Measurements from ENCODE around the gene NHERF2.
"Not testable (repeated sequence)": the region's sequence is repeated elsewhere in the genome, so short reads cannot be mapped to it uniquely, and the experiment has no call there.

NHERF2 gene

DNA sequence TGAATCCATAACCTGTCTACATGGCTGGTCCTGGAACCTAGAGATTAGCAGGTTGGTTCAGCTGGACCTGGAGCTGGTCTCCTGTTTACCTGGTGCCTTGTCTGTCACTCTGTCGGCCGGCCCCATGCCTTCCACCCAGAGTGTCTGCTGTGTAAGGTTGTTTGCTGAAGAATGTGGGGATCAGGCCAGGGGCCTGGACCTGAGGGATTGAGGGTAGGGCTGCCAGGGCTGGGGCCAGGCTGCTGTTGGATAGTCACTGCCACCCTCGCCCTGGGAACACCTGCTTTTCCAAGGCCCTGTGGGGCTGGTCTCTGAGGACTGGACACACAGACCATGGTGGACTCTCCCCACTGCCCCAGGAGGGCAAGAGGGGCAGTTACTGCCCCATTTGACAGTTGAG, 1.4 kb downstream of the NHERF2 start:
- DNase-seq: no peak
- H3K27ac ChIP-seq (ENCODE audit: insufficient read depth, low read length, poor library complexity, severe bottlenecking): no peak overlapping the region
- no peaks in the 10 kb centered on the region for H3K27me3 ChIP-seq (replicated peaks; ENCODE audit: control insufficient read depth, insufficient read depth, low read length, poor library complexity, severe bottlenecking)
- H3K4me1 ChIP-seq (ENCODE audit: control insufficient read depth, insufficient read depth, low read length, poor library complexity, severe bottlenecking): peaks cover 14% of the 10 kb centered on the region
- H3K9me3 ChIP-seq (ENCODE audit: control insufficient read depth, low read length): no peaks in the 10 kb centered on the region
- H3K4me3 ChIP-seq (ENCODE audit: insufficient read depth, low read depth, low read length, poor library complexity, severe bottlenecking): no peak overlapping the region
- H3K36me3 ChIP-seq (ENCODE audit: control insufficient read depth, insufficient read depth, low read length): no peaks in the 10 kb centered on the region

DNA sequence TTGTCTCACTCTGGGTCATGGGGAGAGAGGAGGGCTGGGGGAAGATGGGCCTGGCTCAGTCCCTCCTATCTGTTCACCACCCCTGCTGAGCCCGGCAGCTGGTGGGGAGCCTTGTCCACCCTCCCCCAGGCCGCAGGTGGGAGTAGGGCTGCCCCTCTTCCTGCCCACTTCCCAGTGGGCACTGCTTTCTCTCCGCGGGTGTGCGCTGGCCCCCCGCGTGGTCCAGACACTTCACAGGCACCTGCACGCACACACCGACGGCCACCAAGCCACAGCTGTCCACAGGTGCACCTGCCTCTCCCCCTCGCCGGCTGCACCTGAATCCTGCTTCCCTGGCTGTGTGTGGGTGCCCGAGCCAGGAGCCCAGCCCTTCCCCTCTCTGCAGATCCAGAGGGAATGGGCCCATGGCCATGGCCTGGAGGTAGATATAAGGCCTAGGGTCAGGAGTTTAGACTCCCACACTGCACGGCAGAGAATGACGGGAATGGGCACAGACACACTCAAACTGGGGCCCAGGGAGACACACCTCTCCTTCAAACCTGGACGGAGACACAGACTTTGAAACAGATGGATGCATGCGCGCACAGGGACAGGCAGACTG, 2.0 kb downstream of the NHERF2 start:
- no peaks in the 10 kb centered on the region for H3K9me3 ChIP-seq (ENCODE audit: control insufficient read depth, low read length)
- no peak overlapping the region for H3K4me3 ChIP-seq (ENCODE audit: insufficient read depth, low read depth, low read length, poor library complexity, severe bottlenecking)
- peaks cover 10% of the 10 kb centered on the region for H3K4me1 ChIP-seq (ENCODE audit: control insufficient read depth, insufficient read depth, low read length, poor library complexity, severe bottlenecking)
- H3K36me3 ChIP-seq (ENCODE audit: control insufficient read depth, insufficient read depth, low read length): no peaks in the 10 kb centered on the region
- DNase-seq: no peak
- H3K27me3 ChIP-seq (replicated peaks; ENCODE audit: control insufficient read depth, insufficient read depth, low read length, poor library complexity, severe bottlenecking): no peaks in the 10 kb centered on the region
- no peak overlapping the region for H3K27ac ChIP-seq (ENCODE audit: insufficient read depth, low read length, poor library complexity, severe bottlenecking)

DNA sequence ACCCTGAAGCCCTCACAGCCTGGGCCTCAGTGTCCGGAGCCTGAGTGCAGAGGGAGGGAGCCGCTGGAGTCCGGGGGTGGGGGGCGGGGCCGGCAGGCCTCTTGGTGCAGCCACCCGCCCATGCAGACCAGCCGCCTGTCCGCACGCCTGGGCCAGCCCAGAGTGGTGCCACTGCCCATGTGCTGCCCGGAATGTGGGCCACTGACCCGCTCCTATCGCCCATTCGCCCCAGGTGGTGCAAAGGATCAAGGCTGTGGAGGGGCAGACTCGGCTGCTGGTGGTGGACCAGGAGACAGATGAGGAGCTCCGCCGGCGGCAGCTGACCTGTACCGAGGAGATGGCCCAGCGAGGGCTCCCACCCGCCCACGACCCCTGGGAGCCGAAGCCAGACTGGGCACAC, 2.6 kb downstream of the NHERF2 start:
- no peaks in the 10 kb centered on the region for H3K36me3 ChIP-seq (ENCODE audit: control insufficient read depth, insufficient read depth, low read length)
- no peaks in the 10 kb centered on the region for H3K27me3 ChIP-seq (replicated peaks; ENCODE audit: control insufficient read depth, insufficient read depth, low read length, poor library complexity, severe bottlenecking)
- H3K27ac ChIP-seq (ENCODE audit: insufficient read depth, low read length, poor library complexity, severe bottlenecking): no peak overlapping the region
- peaks cover 7% of the 10 kb centered on the region for H3K4me1 ChIP-seq (ENCODE audit: control insufficient read depth, insufficient read depth, low read length, poor library complexity, severe bottlenecking)
- no peak overlapping the region for H3K4me3 ChIP-seq (ENCODE audit: insufficient read depth, low read depth, low read length, poor library complexity, severe bottlenecking)
- DNase-seq: no peak
- no peaks in the 10 kb centered on the region for H3K9me3 ChIP-seq (ENCODE audit: control insufficient read depth, low read length)

DNA sequence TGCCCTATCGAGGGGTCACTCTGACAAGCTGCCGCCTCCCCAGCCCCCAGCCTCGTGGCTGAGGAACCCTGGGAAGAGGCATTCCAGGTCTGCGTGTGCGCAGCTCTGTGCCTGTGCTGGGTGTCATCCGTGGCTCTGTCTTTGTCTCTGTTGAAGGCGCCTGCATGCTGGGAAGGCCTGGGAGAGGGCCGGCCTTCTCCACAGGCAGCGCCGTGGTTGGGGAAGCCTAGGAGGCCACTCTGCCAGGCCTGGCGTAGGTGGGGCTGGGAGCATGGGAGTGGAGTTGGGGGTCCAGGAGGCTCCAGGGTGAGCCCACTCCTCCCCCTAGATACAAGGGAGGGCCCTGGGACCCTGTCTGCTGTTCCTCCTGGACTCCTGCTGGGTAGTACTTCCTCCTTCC, 3.3 kb downstream of the NHERF2 start:
- no peak for DNase-seq
- Histone ChIP-seq H3K27ac (ENCODE audit: insufficient read depth, low read length, poor library complexity, severe bottlenecking) (no peak overlapping the region), H3K4me1 (ENCODE audit: control insufficient read depth, insufficient read depth, low read length, poor library complexity, severe bottlenecking) (peaks cover 7% of the 10 kb centered on the region), H3K9me3 (ENCODE audit: control insufficient read depth, low read length) (no peaks in the 10 kb centered on the region), H3K36me3 (ENCODE audit: control insufficient read depth, insufficient read depth, low read length) (no peaks in the 10 kb centered on the region), H3K27me3 (replicated peaks; ENCODE audit: control insufficient read depth, insufficient read depth, low read length, poor library complexity, severe bottlenecking) (no peaks in the 10 kb centered on the region), H3K4me3 (ENCODE audit: insufficient read depth, low read depth, low read length, poor library complexity, severe bottlenecking) (no peak overlapping the region)

DNA sequence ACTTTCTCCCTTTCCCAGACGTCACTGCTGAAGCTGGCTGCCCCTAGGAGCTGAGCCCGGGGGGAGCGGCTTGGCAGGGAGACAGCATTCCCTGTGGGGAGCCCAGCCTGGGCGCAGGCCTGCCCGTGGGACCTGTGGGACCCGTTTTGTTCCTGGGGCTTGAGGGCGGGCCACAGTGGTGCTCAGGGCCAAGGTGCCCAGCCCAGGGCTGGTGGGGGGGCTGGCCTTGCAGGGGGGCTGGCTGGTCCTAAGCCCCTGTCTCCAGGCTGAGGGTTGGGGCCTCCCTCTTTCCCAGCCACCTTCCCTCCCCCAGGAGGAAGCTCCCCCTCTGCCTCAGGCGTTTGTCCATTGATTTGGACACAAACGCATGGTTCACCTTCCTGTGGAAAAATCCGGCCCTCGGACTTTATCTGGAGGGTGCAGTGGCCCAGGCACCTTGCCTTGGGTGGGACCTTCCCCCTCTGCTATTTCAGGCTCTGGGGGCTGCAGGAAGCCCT, 4.4 kb downstream of the NHERF2 start:
- Histone ChIP-seq H3K27ac (ENCODE audit: insufficient read depth, low read length, poor library complexity, severe bottlenecking) (no peak overlapping the region), H3K4me3 (ENCODE audit: insufficient read depth, low read depth, low read length, poor library complexity, severe bottlenecking) (no peak overlapping the region), H3K9me3 (ENCODE audit: control insufficient read depth, low read length) (no peaks in the 10 kb centered on the region), H3K27me3 (replicated peaks; ENCODE audit: control insufficient read depth, insufficient read depth, low read length, poor library complexity, severe bottlenecking) (no peaks in the 10 kb centered on the region), H3K4me1 (ENCODE audit: control insufficient read depth, insufficient read depth, low read length, poor library complexity, severe bottlenecking) (peaks cover 7% of the 10 kb centered on the region), H3K36me3 (ENCODE audit: control insufficient read depth, insufficient read depth, low read length) (no peaks in the 10 kb centered on the region)
- no peak for DNase-seq

DNA sequence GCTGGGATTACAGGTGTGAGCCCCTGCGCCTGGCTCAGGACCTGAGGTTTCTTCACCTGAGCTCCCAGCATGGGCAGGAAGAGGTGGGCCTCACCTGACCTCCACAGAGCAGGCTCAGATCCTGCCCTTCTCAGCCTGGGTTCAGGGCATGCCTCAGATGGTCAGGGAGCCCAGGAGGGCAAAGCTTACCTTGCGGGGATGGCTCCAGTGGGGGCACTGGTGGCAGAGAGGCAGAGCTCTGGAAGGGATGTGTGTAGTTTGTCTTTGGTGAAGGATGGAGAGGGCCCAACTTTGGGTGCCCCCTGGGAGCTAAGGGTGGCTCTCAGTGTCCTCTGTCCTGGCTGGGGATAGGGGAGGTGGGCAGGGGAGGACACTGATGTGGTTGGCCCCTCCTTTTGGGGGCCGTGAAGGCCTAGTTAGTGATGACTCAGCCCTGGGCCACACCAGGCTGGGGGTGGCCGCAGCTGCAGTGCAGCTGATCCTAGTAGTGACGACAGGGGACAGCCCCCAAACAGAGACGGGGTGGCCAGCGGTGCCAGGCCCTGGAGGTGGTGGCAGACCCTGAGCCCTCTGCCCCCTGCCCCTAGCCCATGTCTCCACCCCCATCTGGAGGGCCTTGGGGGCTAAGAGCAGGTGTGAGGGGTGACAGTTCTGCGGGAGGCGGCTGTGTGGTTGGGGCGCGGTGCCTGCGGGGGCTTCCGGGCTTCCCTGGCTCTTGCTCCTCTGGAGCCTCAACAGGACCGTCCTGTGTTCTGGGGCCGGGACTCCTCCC, 5.8 kb downstream of the NHERF2 start:
- DNase-seq: no peak
- Histone ChIP-seq H3K4me3 (ENCODE audit: insufficient read depth, low read depth, low read length, poor library complexity, severe bottlenecking) (no peak overlapping the region), H3K27ac (ENCODE audit: insufficient read depth, low read length, poor library complexity, severe bottlenecking) (no peak overlapping the region), H3K36me3 (ENCODE audit: control insufficient read depth, insufficient read depth, low read length) (no peaks in the 10 kb centered on the region), H3K27me3 (replicated peaks; ENCODE audit: control insufficient read depth, insufficient read depth, low read length, poor library complexity, severe bottlenecking) (no peaks in the 10 kb centered on the region), H3K4me1 (ENCODE audit: control insufficient read depth, insufficient read depth, low read length, poor library complexity, severe bottlenecking) (peaks cover under 1% of the 10 kb centered on the region), H3K9me3 (ENCODE audit: control insufficient read depth, low read length) (no peaks in the 10 kb centered on the region)

DNA sequence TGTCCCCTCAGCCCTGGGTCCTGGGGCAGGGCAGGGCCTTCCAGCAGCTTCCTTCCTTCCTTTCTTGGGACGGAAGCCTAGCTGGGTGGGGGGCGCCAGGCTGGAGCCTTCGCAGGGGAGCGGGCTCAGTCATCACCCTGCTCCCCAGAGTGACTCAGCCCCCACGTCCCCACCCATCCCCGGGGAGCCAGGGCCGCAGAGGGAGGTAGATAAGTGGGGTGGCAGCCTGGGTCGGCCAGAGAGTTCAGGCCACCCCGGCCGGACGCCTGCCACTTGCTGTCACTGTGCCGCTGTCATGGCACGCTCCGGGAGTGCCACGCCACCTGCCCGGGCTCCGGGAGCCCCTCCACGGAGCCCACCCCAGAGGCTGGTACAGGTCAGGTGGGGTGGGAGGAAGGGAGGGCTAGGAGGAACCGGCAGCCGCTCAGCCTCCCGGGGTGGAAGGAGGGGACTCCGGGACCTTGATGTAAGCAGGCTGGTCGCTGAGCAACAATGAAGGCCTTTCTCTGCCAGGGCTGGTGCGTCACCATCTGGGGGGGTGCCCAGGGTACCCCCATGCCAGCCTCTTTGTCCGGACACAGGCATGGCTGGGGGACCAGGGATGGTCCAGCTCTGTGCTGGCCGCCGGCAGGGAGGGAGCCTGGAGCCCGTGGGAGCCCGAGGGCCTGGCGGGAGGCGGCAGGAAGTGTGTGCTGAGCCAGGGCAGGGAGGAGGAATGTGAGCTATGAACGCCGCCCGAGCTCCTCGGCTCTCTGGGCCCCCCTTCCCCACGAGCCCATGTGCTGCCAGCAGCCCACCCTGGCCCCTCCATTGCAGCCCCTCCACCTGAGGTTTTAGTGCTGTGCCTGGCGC, 6.6 kb downstream of the NHERF2 start:
- Histone ChIP-seq H3K36me3 (ENCODE audit: control insufficient read depth, insufficient read depth, low read length) (no peaks in the 10 kb centered on the region), H3K4me1 (ENCODE audit: control insufficient read depth, insufficient read depth, low read length, poor library complexity, severe bottlenecking) (no peaks in the 10 kb centered on the region), H3K27ac (ENCODE audit: insufficient read depth, low read length, poor library complexity, severe bottlenecking) (no peak overlapping the region), H3K4me3 (ENCODE audit: insufficient read depth, low read depth, low read length, poor library complexity, severe bottlenecking) (no peak overlapping the region), H3K9me3 (ENCODE audit: control insufficient read depth, low read length) (no peaks in the 10 kb centered on the region), H3K27me3 (replicated peaks; ENCODE audit: control insufficient read depth, insufficient read depth, low read length, poor library complexity, severe bottlenecking) (no peaks in the 10 kb centered on the region)
- no peak for DNase-seq

DNA sequence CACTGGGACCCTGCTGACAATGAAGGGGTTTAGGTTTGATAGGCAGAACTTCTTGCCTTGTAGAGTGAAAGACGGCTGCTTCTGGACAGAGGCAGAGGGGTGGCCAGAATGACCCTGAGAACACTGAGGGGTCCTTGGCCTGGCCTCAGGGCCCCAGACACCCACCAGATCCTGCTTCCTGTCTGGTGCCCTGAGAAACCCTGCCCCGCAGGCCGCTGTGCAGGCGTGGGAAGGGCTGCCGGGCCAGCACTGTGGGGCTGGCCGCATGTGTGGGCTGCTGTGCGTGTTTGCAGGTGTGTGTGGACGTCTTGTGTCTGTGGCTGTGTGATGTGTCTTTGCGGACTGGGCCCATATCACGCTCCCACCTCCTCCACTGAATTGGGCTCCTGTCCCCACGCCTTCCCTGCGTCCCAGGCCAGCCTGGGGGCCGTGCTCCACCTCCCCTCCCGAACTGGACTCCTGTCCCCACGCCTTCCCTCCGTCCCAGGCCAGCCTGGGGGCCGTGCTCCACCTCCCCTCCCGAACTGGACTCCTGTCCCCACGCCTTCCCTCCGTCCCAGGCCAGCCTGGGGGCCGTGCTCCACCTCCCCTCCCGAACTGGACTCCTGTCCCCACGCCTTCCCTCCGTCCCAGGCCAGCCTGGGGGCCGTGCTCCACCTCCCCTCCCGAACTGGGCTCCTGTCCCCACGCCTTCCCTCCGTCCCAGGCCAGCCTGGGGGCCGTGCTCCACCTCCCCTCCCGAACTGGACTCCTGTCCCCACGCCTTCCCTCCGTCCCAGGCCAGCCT, 7.4 kb downstream of the NHERF2 start:
- H3K4me1 ChIP-seq (ENCODE audit: control insufficient read depth, insufficient read depth, low read length, poor library complexity, severe bottlenecking); H3K4me3 ChIP-seq (ENCODE audit: insufficient read depth, low read depth, low read length, poor library complexity, severe bottlenecking); H3K36me3 ChIP-seq (ENCODE audit: control insufficient read depth, insufficient read depth, low read length); DNase-seq; H3K27ac ChIP-seq (ENCODE audit: insufficient read depth, low read length, poor library complexity, severe bottlenecking); H3K27me3 ChIP-seq (replicated peaks; ENCODE audit: control insufficient read depth, insufficient read depth, low read length, poor library complexity, severe bottlenecking); H3K9me3 ChIP-seq (ENCODE audit: control insufficient read depth, low read length): not testable (repeated sequence)

DNA sequence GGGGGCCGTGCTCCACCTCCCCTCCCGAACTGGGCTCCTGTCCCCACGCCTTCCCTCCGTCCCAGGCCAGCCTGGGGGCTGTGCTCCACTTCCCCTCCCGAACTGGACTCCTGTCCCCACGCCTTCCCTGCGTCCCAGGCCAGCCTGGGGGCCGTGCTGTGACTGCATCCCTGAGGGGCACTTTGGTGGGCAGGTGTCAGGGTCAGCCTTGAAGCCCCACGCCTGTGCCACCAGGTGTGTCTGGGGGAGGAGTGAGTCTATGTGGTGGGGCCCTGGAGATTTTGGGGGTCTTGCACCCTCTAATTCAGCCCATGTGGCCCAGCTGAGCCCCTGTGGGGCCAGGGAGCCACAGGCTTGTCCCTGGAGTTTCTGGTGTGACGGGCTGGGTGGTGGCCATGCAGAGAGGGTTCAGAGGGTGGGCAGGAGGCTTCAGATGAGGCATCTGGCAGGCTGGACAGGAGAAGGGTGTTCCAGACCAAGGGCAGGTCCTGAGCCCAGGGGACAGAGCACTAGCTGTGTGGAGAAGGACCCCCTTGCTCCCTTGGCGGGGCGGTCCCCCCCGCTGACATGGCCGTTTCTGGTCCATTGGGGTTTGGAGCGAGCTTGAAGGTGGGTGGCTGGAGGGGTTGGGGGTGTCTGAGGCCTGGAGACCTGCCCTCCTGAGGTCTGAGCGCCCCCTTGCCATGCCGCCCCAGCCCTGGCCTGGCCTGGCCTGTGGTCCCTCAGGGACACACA, 8.2 kb downstream of the NHERF2 start:
- Histone ChIP-seq H3K27ac (ENCODE audit: insufficient read depth, low read length, poor library complexity, severe bottlenecking) (no peak overlapping the region), H3K27me3 (replicated peaks; ENCODE audit: control insufficient read depth, insufficient read depth, low read length, poor library complexity, severe bottlenecking) (no peaks in the 10 kb centered on the region), H3K36me3 (ENCODE audit: control insufficient read depth, insufficient read depth, low read length) (no peaks in the 10 kb centered on the region), H3K4me3 (ENCODE audit: insufficient read depth, low read depth, low read length, poor library complexity, severe bottlenecking) (no peak overlapping the region), H3K4me1 (ENCODE audit: control insufficient read depth, insufficient read depth, low read length, poor library complexity, severe bottlenecking) (no peaks in the 10 kb centered on the region), H3K9me3 (ENCODE audit: control insufficient read depth, low read length) (no peaks in the 10 kb centered on the region)
- no peak for DNase-seq
